ENCODE data around the gene PPP2R3A.

GRCh38 chr3:136184703-136185102 is 219.2 kb downstream of the PPP2R3A start:
- TF ChIP-seq, protein P1, sequence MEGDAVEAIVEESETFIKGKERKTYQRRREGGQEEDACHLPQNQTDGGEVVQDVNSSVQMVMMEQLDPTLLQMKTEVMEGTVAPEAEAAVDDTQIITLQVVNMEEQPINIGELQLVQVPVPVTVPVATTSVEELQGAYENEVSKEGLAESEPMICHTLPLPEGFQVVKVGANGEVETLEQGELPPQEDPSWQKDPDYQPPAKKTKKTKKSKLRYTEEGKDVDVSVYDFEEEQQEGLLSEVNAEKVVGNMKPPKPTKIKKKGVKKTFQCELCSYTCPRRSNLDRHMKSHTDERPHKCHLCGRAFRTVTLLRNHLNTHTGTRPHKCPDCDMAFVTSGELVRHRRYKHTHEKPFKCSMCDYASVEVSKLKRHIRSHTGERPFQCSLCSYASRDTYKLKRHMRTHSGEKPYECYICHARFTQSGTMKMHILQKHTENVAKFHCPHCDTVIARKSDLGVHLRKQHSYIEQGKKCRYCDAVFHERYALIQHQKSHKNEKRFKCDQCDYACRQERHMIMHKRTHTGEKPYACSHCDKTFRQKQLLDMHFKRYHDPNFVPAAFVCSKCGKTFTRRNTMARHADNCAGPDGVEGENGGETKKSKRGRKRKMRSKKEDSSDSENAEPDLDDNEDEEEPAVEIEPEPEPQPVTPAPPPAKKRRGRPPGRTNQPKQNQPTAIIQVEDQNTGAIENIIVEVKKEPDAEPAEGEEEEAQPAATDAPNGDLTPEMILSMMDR (IDR thresholded peaks at IDR 0.05) = no peak
- no peak for TF ChIP-seq POLR2A (IDR thresholded peaks at IDR 0.05)

Data from prostate gland (tissue), 2 donors.